Measurements from ENCODE around the gene APPL2.

The APPL2 gene

GRCh38 chr12:105235732-105236476, at the start of gene APPL2:
Gene APPL2 (minus strand): TSS chr12:105236174. CDS start chr12:105236012, 162 bp downstream.
- peak; percentile 99 for DNase-seq (ENCODE audit: insufficient read length, low spot score)
- peak; percentile 48 for FAIRE-seq

GRCh38 chr12:105285378-105285777, 49.4 kb upstream of the APPL2 start:
- no peak for DNase-seq (ENCODE audit: insufficient read length, low spot score)
- FAIRE-seq, result peak; percentile 18

GRCh38 chr12:105281694-105282049, 45.7 kb upstream of the APPL2 start:
- no peak for DNase-seq (ENCODE audit: insufficient read length, low spot score)

GRCh38 chr12:105280966-105281693, 45.2 kb upstream of the APPL2 start:
- DNase-seq (ENCODE audit: insufficient read length, low spot score) (no peak), FAIRE-seq (no peak)

More at GRCh38 chr12:105281694-105282049, 45.7 kb upstream of the APPL2 start:
- FAIRE-seq, result no peak

GRCh38 chr12:105279460-105280056, 43.6 kb upstream of the APPL2 start:
- peak; percentile 76 for FAIRE-seq
- DNase-seq (ENCODE audit: insufficient read length, low spot score), result no peak

GRCh38 chr12:105278043-105278697, 42.2 kb upstream of the APPL2 start:
- FAIRE-seq (no peak), DNase-seq (ENCODE audit: insufficient read length, low spot score) (no peak)

GRCh38 chr12:105275997-105276733, 40.2 kb upstream of the APPL2 start:
- DNase-seq (ENCODE audit: insufficient read length, low spot score) (no peak), FAIRE-seq (peak; percentile 14)

GRCh38 chr12:105274571-105274970, 38.6 kb upstream of the APPL2 start:
- FAIRE-seq (no peak), DNase-seq (ENCODE audit: insufficient read length, low spot score) (no peak)

GRCh38 chr12:105273601-105274000, 37.6 kb upstream of the APPL2 start:
- DNase-seq (ENCODE audit: insufficient read length, low spot score), result no peak
- no peak for FAIRE-seq

- no peak for DNase-seq (ENCODE audit: insufficient read length, low spot score)
Measured at GRCh38 chr12:105272814-105273416, 36.9 kb upstream of the APPL2 start.

GRCh38 chr12:105272152-105272551, 36.2 kb upstream of the APPL2 start:
- FAIRE-seq, result no peak
- no peak for DNase-seq (ENCODE audit: insufficient read length, low spot score)

More at GRCh38 chr12:105272814-105273416, 36.9 kb upstream of the APPL2 start:
- FAIRE-seq, result no peak

GRCh38 chr12:105271364-105271763, 35.4 kb upstream of the APPL2 start:
- FAIRE-seq, result no peak
- DNase-seq (ENCODE audit: insufficient read length, low spot score), result no peak

GRCh38 chr12:105270671-105271255, 34.8 kb upstream of the APPL2 start:
- no peak for FAIRE-seq
- no peak for DNase-seq (ENCODE audit: insufficient read length, low spot score)

- FAIRE-seq (no peak), DNase-seq (ENCODE audit: insufficient read length, low spot score) (no peak)
Measured at GRCh38 chr12:105267711-105268110, 31.7 kb upstream of the APPL2 start.

- no peak for DNase-seq (ENCODE audit: insufficient read length, low spot score)
- no peak for FAIRE-seq
Measured at GRCh38 chr12:105264771-105265170, 28.8 kb upstream of the APPL2 start.

- no peak for FAIRE-seq
Measured at GRCh38 chr12:105262461-105263184, 26.6 kb upstream of the APPL2 start.

GRCh38 chr12:105261010-105261409, 25.0 kb upstream of the APPL2 start:
- DNase-seq (ENCODE audit: insufficient read length, low spot score) (no peak), FAIRE-seq (peak; percentile 66)

More at GRCh38 chr12:105262461-105263184, 26.6 kb upstream of the APPL2 start:
- no peak for DNase-seq (ENCODE audit: insufficient read length, low spot score)

- DNase-seq (ENCODE audit: insufficient read length, low spot score) (no peak), FAIRE-seq (no peak)
Measured at GRCh38 chr12:105259226-105259625, 23.3 kb upstream of the APPL2 start.

GRCh38 chr12:105257321-105257728, 21.4 kb upstream of the APPL2 start:
- no peak for DNase-seq (ENCODE audit: insufficient read length, low spot score)
- no peak for FAIRE-seq

All from GM19239 (cell line).